Stimulated activated CD4-positive, alpha-beta T cell treated with anti-CD3 and anti-CD28 coated beads, Interleukin-2, amount 100 ng/mL, for 24 hours (primary cell): ENCODE results near the gene GLT1D1.
"Not testable (repeated sequence)": the region's sequence is repeated elsewhere in the genome, so short reads cannot be mapped to it uniquely, and the experiment has no call there.

Source experiments
- DNase-seq, 2 donors: peaks; one replicate each; pipeline ENCODE4 v3.0.0-alpha.2; 2020

GLT1D1 gene

GRCh38 chr12:128852885-128853599, at the start of gene GLT1D1:
Gene GLT1D1, plus strand, starts transcription at chr12:128853478. Its CDS starts 104 bp downstream, at chr12:128853582.
- DNase-seq, result no peak

GRCh38 chr12:128803788-128804187, 49.5 kb upstream of the GLT1D1 start:
- no peak for DNase-seq

- no peak for DNase-seq
Observed at GRCh38 chr12:128804762-128805161, 48.5 kb upstream of the GLT1D1 start.

GRCh38 chr12:128805406-128805805, 47.9 kb upstream of the GLT1D1 start:
- DNase-seq, result not testable (repeated sequence)

GRCh38 chr12:128806573-128806972, 46.7 kb upstream of the GLT1D1 start:
- DNase-seq, result no peak

GRCh38 chr12:128807161-128807724, 46.0 kb upstream of the GLT1D1 start:
- no peak for DNase-seq

GRCh38 chr12:128808651-128809050, 44.6 kb upstream of the GLT1D1 start:
- DNase-seq, result no peak

- DNase-seq, result no peak
Observed at GRCh38 chr12:128810182-128811127, 42.8 kb upstream of the GLT1D1 start.

GRCh38 chr12:128811806-128812205, 41.5 kb upstream of the GLT1D1 start:
- DNase-seq, result no peak

- DNase-seq, result no peak
Observed at GRCh38 chr12:128813392-128813791, 39.9 kb upstream of the GLT1D1 start.

- DNase-seq, result no peak
Observed at GRCh38 chr12:128813883-128814282, 39.4 kb upstream of the GLT1D1 start.

GRCh38 chr12:128814411-128815261, 38.6 kb upstream of the GLT1D1 start:
- no peak for DNase-seq

- DNase-seq, result no peak
Observed at GRCh38 chr12:128815779-128816642, 37.3 kb upstream of the GLT1D1 start.

- DNase-seq, result no peak
Observed at GRCh38 chr12:128816643-128816920, 36.7 kb upstream of the GLT1D1 start.

GRCh38 chr12:128817111-128818015, 35.9 kb upstream of the GLT1D1 start:
- DNase-seq, result no peak

GRCh38 chr12:128818065-128819022, 34.9 kb upstream of the GLT1D1 start:
- no peak for DNase-seq

- no peak for DNase-seq
Observed at GRCh38 chr12:128819293-128820144, 33.8 kb upstream of the GLT1D1 start.

- no peak for DNase-seq
Observed at GRCh38 chr12:128820253-128820652, 33.0 kb upstream of the GLT1D1 start.
